ENCODE data around the gene KCTD5. TPM values are rescaled to one million over a fixed set of nuclear protein-coding genes. Genes with fewer than 3 reads are reported as not detected.

Gene KCTD5
- total and polyA plus RNA-seq, 10 of the 15 experiments (the other 5 are each of a cell fraction or from before 2014, with no cell fraction given): 0.58 to 56.4 (median 37.3) TPM

GRCh38 chr16:2702438-2702825, 20.1 kb downstream of the KCTD5 start:
- Histone ChIP-seq H3K79me2 (ENCODE audit: control insufficient read depth, insufficient read depth, low read length) (no peaks in the 10 kb centered on the region), H3K27me3 (replicated peaks in 1 of 2; ENCODE audit: control insufficient read depth in 2 of 2, insufficient read depth in 2 of 2, low read length in 1 of 2) (no peaks in the 10 kb centered on the region), H3K4me3 (no peak overlapping the region), H3K36me3 (ENCODE audit: control insufficient read depth in 2 of 2, insufficient read depth in 2 of 2, low read length in 1 of 2) (peaks cover 15 to 54% of the 10 kb centered on the region in 2 experiments), H3K4me2 (ENCODE audit: control insufficient read depth, insufficient read depth) (no peak overlapping the region), H3K9ac (ENCODE audit: control insufficient read depth, insufficient read depth, low read length) (no peak overlapping the region), H3K27ac (ENCODE audit: control insufficient read depth, insufficient read depth) (no peak overlapping the region), H2AFZ (ENCODE audit: control insufficient read depth, low read depth, low read length) (no peak overlapping the region), H3K4me1 (ENCODE audit: control insufficient read depth, insufficient read depth, low read length) (no peaks in the 10 kb centered on the region), H4K20me1 (ENCODE audit: control insufficient read depth, insufficient read depth) (no peaks in the 10 kb centered on the region), H3K9me3 (replicated peaks; ENCODE audit: control insufficient read depth, insufficient read depth, low read length) (no peaks in the 10 kb centered on the region)
- ChIA-PET RAD21 (ENCODE audit: unreplicated experiment) (no interaction called here), CTCF (no interaction called here), SMC1A (ENCODE audit: uncharacterized antibody, unreplicated experiment) (no interaction called here), POLR2A (no interaction called here)
- 96% methylated on average over 13 of the region's 13 CpGs for WGBS (ENCODE audit: insufficient coverage, insufficient replicate concordance, low lambda C conversion rate, missing lambda C conversion rate)
- intact Hi-C loops (cut with micrococcal nuclease; ENCODE audit: unreplicated experiment): no loop called here
- in situ Hi-C loops (cut with MboI): no loop called here
- DNase-seq (ENCODE audit: low read depth, low spot score): no peak
- TF ChIP-seq CHD2 (IDR thresholded peaks at IDR 0.05; ENCODE audit: borderline replicate concordance, low read depth, low read length): no peak
- TF ChIP-seq RBBP5 (conservative IDR thresholded peaks at IDR 0.05): no peak
- no peak for TF ChIP-seq IRF3 (IDR thresholded peaks at IDR 0.05)
- no TSS peak for BruUV-seq (replicated peaks)
- ATAC-seq: no peak
- FAIRE-seq: no peak

DNA sequence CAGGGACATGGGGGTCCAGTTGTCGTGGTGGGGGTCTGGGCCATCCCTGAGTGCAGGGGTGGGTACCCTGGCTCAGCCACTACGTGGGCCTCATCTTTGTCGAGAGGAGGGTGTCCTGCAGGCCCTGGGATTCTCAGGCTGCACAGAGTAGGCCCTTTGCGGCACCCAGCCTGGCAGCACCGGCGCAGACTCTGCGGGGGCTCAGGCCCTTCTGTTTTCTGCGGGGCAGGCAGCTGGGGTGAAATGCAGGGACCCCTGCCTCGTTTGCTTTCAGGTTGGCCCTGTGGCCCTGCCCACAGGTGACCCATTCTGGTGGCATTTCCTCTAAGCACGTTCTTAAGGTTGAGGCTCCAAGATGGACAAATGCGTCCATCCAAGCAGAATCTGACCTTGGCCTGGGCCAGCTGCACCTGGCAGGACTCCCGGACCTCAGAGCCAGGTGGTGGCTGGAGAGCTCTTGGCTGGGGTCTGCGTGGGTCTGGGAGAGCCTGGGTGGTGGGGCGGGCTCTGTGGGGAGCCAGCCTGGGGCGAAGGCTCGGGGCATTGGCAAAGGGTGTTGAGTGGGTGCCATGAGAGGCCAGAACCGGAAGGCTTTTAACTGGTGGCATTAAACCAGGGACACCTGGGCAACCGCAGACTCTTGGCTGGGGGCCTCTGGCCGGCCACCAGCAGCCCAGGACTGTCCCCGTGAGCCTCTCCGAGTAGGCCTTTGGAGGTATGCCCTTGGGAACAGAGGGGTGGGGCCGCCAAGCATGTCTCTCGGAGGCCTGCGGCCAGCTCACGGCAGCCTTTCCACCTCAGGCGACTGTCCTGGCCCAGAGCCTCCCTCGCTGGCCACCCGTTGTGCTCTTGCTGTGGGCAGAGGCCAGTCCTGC, 20.8 kb downstream of the KCTD5 start:
- intact Hi-C loops (cut with micrococcal nuclease; ENCODE audit: unreplicated experiment) (no loop called here), in situ Hi-C loops (cut with MboI) (no loop called here)
- FAIRE-seq (no peak), ATAC-seq (no peak), DNase-seq (ENCODE audit: low read depth, low spot score) (no peak)
- H4K20me1 ChIP-seq (ENCODE audit: control insufficient read depth, insufficient read depth): no peaks in the 10 kb centered on the region
- H3K27me3 ChIP-seq (replicated peaks in 1 of 2; ENCODE audit: control insufficient read depth in 2 of 2, insufficient read depth in 2 of 2, low read length in 1 of 2): no peaks in the 10 kb centered on the region
- peaks cover 13 to 53% of the 10 kb centered on the region in 2 experiments for H3K36me3 ChIP-seq (ENCODE audit: control insufficient read depth in 2 of 2, insufficient read depth in 2 of 2, low read length in 1 of 2)
- 93% methylated on average over 26 of the region's 28 CpGs for WGBS (ENCODE audit: insufficient coverage, insufficient replicate concordance, low lambda C conversion rate, missing lambda C conversion rate)
- no peaks in the 10 kb centered on the region for H3K9me3 ChIP-seq (replicated peaks; ENCODE audit: control insufficient read depth, insufficient read depth, low read length)
- ChIA-PET SMC1A (ENCODE audit: uncharacterized antibody, unreplicated experiment) (no interaction called here), CTCF (no interaction called here), RAD21 (ENCODE audit: unreplicated experiment) (no interaction called here), POLR2A (no interaction called here)
- no peaks in the 10 kb centered on the region for H3K4me1 ChIP-seq (ENCODE audit: control insufficient read depth, insufficient read depth, low read length)
- no peak overlapping the region for H3K4me2 ChIP-seq (ENCODE audit: control insufficient read depth, insufficient read depth)
- H3K9ac ChIP-seq (ENCODE audit: control insufficient read depth, insufficient read depth, low read length): no peak overlapping the region
- no peaks in the 10 kb centered on the region for H3K79me2 ChIP-seq (ENCODE audit: control insufficient read depth, insufficient read depth, low read length)
- H2AFZ ChIP-seq (ENCODE audit: control insufficient read depth, low read depth, low read length): no peak overlapping the region
- no TSS peak for BruUV-seq (replicated peaks)
- no peak overlapping the region for H3K4me3 ChIP-seq
- H3K27ac ChIP-seq (ENCODE audit: control insufficient read depth, insufficient read depth): no peak overlapping the region
- TF ChIP-seq MTA2 (IDR thresholded peaks at IDR 0.05; ENCODE audit: low read depth) (no peak), PBX3 (IDR thresholded peaks at IDR 0.05; ENCODE audit: insufficient replicate concordance, low read depth, low read length) (no peak), RELA (IDR thresholded peaks at IDR 0.05; ENCODE audit: borderline replicate concordance, partially characterized antibody) (no peak), ZNF384 (IDR thresholded peaks at IDR 0.05; ENCODE audit: borderline replicate concordance, low read depth, low read length) (no peak), YY1 (IDR thresholded peaks at IDR 0.05; ENCODE audit: low read depth, low read length) (no peak), ZBTB40 (IDR thresholded peaks at IDR 0.05; ENCODE audit: borderline replicate concordance) (no peak), NRF1 (conservative IDR thresholded peaks at IDR 0.05; ENCODE audit: low read depth, low read length) (no peak), ZNF217 (IDR thresholded peaks at IDR 0.05) (no peak)

Data from GM12878 (cell line).